H1 (cell line): ENCODE measurements around the gene IL16. TPM values are rescaled to one million over a fixed set of nuclear protein-coding genes. Genes with fewer than 3 reads are reported as not detected.

Experiments
- CTCF ChIA-PET: fragments of 300-600 bp; sonication (Branson Sonifier 250); formaldehyde crosslinking; loops from one replicate; lab custom pipeline; 2021; ENCODE audit not compliant: partially characterized antibody; lab: Charles Lee
- POLR2A ChIA-PET: fragments of 300-600 bp; sonication (Branson Sonifier 250); formaldehyde crosslinking; loops from one replicate; lab custom pipeline; 2021; ENCODE audit warnings: inconsistent platforms; ENCODE audit not compliant: partially characterized antibody; lab: Charles Lee
- DNase-seq, 2 experiments: peaks; one replicate each; pipeline versions ENCODE4 v3.0.0 to v3.0.0-alpha.2; 2010 to 2022; ENCODE audit warnings: low spot score in 2 of 2, low read depth in 1 of 2, mixed read lengths in 1 of 2
- FAIRE-seq: peaks from 2 replicates; lab custom pipeline; 2011; peaks lifted over from hg19 to GRCh38; lab: Jason Lieb, UNC
- H2AFZ ChIP-seq: 2 replicates; pipeline ENCODE4 v1.8.1; 2012; ENCODE audit warnings: low read length, inconsistent platforms
- H2AK5ac ChIP-seq: 2 replicates; pipeline ENCODE4 v1.6.1; 2013; ENCODE audit warnings: low read depth, low read length
- H2BK120ac ChIP-seq: replicated peaks from 2 replicates; pipeline ENCODE3; 2013; ENCODE audit warnings: low read depth, low read length, inconsistent platforms
- H2BK12ac ChIP-seq: 2 replicates; pipeline ENCODE4 v1.6.1; 2013; ENCODE audit warnings: low read depth, low read length
- H2BK15ac ChIP-seq: 2 replicates; pipeline ENCODE4 v1.6.1; 2013; ENCODE audit warnings: low read length
- H2BK20ac ChIP-seq: 2 replicates; pipeline ENCODE4 v1.6.1; 2013; ENCODE audit warnings: low read length
- H2BK5ac ChIP-seq: 2 replicates; pipeline ENCODE4 v1.6.1; 2013; ENCODE audit warnings: low read depth, low read length
- H3K14ac ChIP-seq: 2 replicates; pipeline ENCODE4 v1.6.1; 2013; ENCODE audit warnings: inconsistent platforms; ENCODE audit not compliant: insufficient read length
- H3K18ac ChIP-seq: 2 replicates; pipeline ENCODE4 v1.6.1; 2013; ENCODE audit warnings: low read length; ENCODE audit errors: extremely low read depth
- H3K23ac ChIP-seq: 2 replicates; pipeline ENCODE4 v1.6.1; 2013; ENCODE audit warnings: inconsistent platforms; ENCODE audit not compliant: insufficient read length
- H3K23me2 ChIP-seq: 2 replicates; pipeline ENCODE4 v1.6.1; 2013; ENCODE audit warnings: low read depth, low read length
- H3K27ac ChIP-seq: 2 replicates; pipeline ENCODE4 v1.6.1; 2011; ENCODE audit warnings: low read depth, low read length, inconsistent platforms
- H3K27me3 ChIP-seq, 4 experiments: replicated peaks in 1 of 4; 1 replicate in 1 of 4; 2 replicates in 3 of 4; pipeline versions ENCODE4 v1.6.1 to v1.8.1; 2011 to 2013; ENCODE audit warnings: low read length in 3 of 4, mild to moderate bottlenecking in 3 of 4, inconsistent platforms in 2 of 4, mixed read lengths in 2 of 4, moderate library complexity in 1 of 4; ENCODE audit not compliant: control insufficient read depth in 3 of 4, insufficient read depth in 3 of 4; ENCODE audit errors: extremely low read depth in 1 of 4
- H3K36me3 ChIP-seq, 4 experiments: 2 replicates each; pipeline versions ENCODE4 v1.6.1 to v1.8.1; 2011 to 2013; ENCODE audit warnings: mild to moderate bottlenecking in 4 of 4, low read length in 3 of 4, moderate library complexity in 2 of 4, control low read depth in 1 of 4, inconsistent platforms in 1 of 4; ENCODE audit not compliant: insufficient read depth in 4 of 4, control insufficient read depth in 2 of 4
- H3K4ac ChIP-seq: replicated peaks from 2 replicates; pipeline ENCODE3; 2013; ENCODE audit warnings: low read length, low read depth, mixed read lengths, inconsistent platforms; ENCODE audit not compliant: insufficient read length
- H3K4me1 ChIP-seq, 4 experiments: replicated peaks in 1 of 4; 1 replicate in 1 of 4; 2 replicates in 3 of 4; pipeline versions ENCODE4 v1.6.1 to v1.8.1; 2011 to 2013; ENCODE audit warnings: low read length in 3 of 4, inconsistent platforms in 2 of 4, mixed read lengths in 1 of 4; ENCODE audit not compliant: insufficient read depth in 4 of 4, control insufficient read depth in 3 of 4
- H3K4me2 ChIP-seq, 2 experiments: 2 replicates each; pipeline versions ENCODE4 v1.6.1 to v1.8.1; 2011 to 2013; ENCODE audit warnings: low read depth in 2 of 2, low read length in 2 of 2, control low read depth in 1 of 2, inconsistent platforms in 1 of 2, mild to moderate bottlenecking in 1 of 2; ENCODE audit not compliant: insufficient read depth in 1 of 2
- H3K4me3 ChIP-seq, 4 experiments: fragments of 200-600, 300-600 bp in 1 of 4; sonication (generic), shearing (Covaris generic), sonication (Bioruptor Twin) in 1 of 4; 2 replicates each; pipeline versions ENCODE4 v1.5.1 to v1.8.1; 2011 to 2016; ENCODE audit warnings: low read length in 4 of 4, low read depth in 3 of 4, control low read depth in 2 of 4, inconsistent platforms in 2 of 4, mild to moderate bottlenecking in 2 of 4, mixed read lengths in 1 of 4, moderate library complexity in 1 of 4; ENCODE audit not compliant: insufficient read depth in 2 of 4; ENCODE audit errors: extremely low read depth in 1 of 4
- H3K56ac ChIP-seq: replicated peaks from 2 replicates; pipeline ENCODE3; 2013; ENCODE audit warnings: low read depth, mild to moderate bottlenecking, mixed read lengths, low read length, inconsistent platforms; ENCODE audit not compliant: insufficient read length
- H3K79me1 ChIP-seq: 2 replicates; pipeline ENCODE4 v1.6.1; 2013; ENCODE audit warnings: low read depth, low read length, control low read depth
- H3K79me2 ChIP-seq, 2 experiments: 2 replicates each; pipeline versions ENCODE4 v1.6.1 to v1.8.1; 2012 to 2013; ENCODE audit warnings: low read length in 2 of 2, mild to moderate bottlenecking in 2 of 2, inconsistent platforms in 1 of 2; ENCODE audit not compliant: insufficient read depth in 2 of 2, control insufficient read depth in 1 of 2
- H3K9ac ChIP-seq, 4 experiments: replicated peaks in 1 of 4; 1 replicate in 1 of 4; 2 replicates in 3 of 4; pipeline versions ENCODE4 v1.6.1 to v1.8.1; 2011 to 2013; ENCODE audit warnings: low read depth in 3 of 4, low read length in 3 of 4, control low read depth in 2 of 4, mild to moderate bottlenecking in 2 of 4, moderate library complexity in 2 of 4, inconsistent platforms in 1 of 4; ENCODE audit errors: extremely low read depth in 1 of 4
- H3K9me3 ChIP-seq, 2 experiments: 2 replicates each; pipeline versions ENCODE4 v1.6.1 to v1.8.1; 2012 to 2013; ENCODE audit warnings: mild to moderate bottlenecking in 2 of 2, moderate library complexity in 2 of 2, control low read depth in 1 of 2, inconsistent platforms in 1 of 2, low read depth in 1 of 2, low read length in 1 of 2, mixed read lengths in 1 of 2; ENCODE audit not compliant: insufficient read depth in 2 of 2
- H4K20me1 ChIP-seq, 2 experiments: replicated peaks in 1 of 2; 2 replicates each; pipeline versions ENCODE3 to v1.8.1; 2011 to 2013; ENCODE audit warnings: inconsistent platforms in 2 of 2, low read length in 2 of 2, mild to moderate bottlenecking in 1 of 2; ENCODE audit not compliant: insufficient read depth in 2 of 2, control insufficient read depth in 1 of 2
- H4K5ac ChIP-seq: 2 replicates; pipeline ENCODE4 v1.6.1; 2013; ENCODE audit warnings: low read length, low read depth, mixed read lengths, inconsistent platforms; ENCODE audit not compliant: insufficient read length
- H4K8ac ChIP-seq: 2 replicates; pipeline ENCODE4 v1.8.0; 2013; ENCODE audit warnings: mild to moderate bottlenecking, moderate library complexity, low read length, inconsistent platforms; ENCODE audit not compliant: insufficient read depth; ENCODE audit errors: extremely low read depth
- H4K91ac ChIP-seq: replicated peaks from 2 replicates; pipeline ENCODE3; 2013; ENCODE audit warnings: low read length, mixed read lengths, inconsistent platforms; ENCODE audit not compliant: insufficient read length
- BCL11A ChIP-seq, 2 experiments: IDR thresholded peaks; one replicate each; pipeline ENCODE4 v1.6.1; 2011; ENCODE audit warnings: low read depth in 2 of 2, low read length in 2 of 2, mild to moderate bottlenecking in 2 of 2
- BRCA1 ChIP-seq: IDR thresholded peaks from 2 replicates; pipeline ENCODE4 v1.6.1; 2012; ENCODE audit warnings: low read depth, low read length, improper control_type of control experiment
- CREB1 ChIP-seq: IDR thresholded peaks from 2 replicates; pipeline ENCODE4 v1.6.1; 2012; ENCODE audit warnings: inconsistent platforms
- JUN ChIP-seq: IDR thresholded peaks from 2 replicates; pipeline ENCODE4 v1.6.1; 2011; ENCODE audit warnings: low read depth, mild to moderate bottlenecking, improper control_type of control experiment, low read length
- PHF8 ChIP-seq: fragments of 200-600 bp; sonication (generic); conservative IDR thresholded peaks from 2 replicates; pipeline ENCODE4 v1.7.1; 2012; ENCODE audit warnings: low read depth, mild to moderate bottlenecking, inconsistent platforms, low read length, moderate library complexity
- POLR2AphosphoS5 ChIP-seq: IDR thresholded peaks from 2 replicates; pipeline ENCODE4 v1.6.1; 2011; ENCODE audit warnings: low read depth, low read length
- POU5F1 ChIP-seq: IDR thresholded peaks from 2 replicates; pipeline ENCODE4 v1.6.1; 2011; ENCODE audit warnings: low read depth, mild to moderate bottlenecking, low read length, moderate library complexity
- RNF2 ChIP-seq: fragments of 200-900, 300-1000 bp; sonication (generic); IDR thresholded peaks from 2 replicates; pipeline ENCODE4 v1.7.1; 2016; ENCODE audit warnings: borderline replicate concordance, low read depth, mild to moderate bottlenecking, antibody characterized with exemption, low read length; ENCODE audit not compliant: poor library complexity, severe bottlenecking; ENCODE audit errors: missing control alignments
- SIN3A ChIP-seq, 2 experiments: IDR thresholded peaks in 1 of 2; conservative IDR thresholded peaks in 1 of 2; 2 replicates each; pipeline ENCODE4 v1.6.1; 2011 to 2012; ENCODE audit warnings: low read length in 2 of 2, improper control_type of control experiment in 1 of 2, low read depth in 1 of 2, mild to moderate bottlenecking in 1 of 2
- SIRT6 ChIP-seq: IDR thresholded peaks from one replicate; pipeline ENCODE4 v1.7.1; 2012; ENCODE audit warnings: low read length, inconsistent platforms
- TAF7 ChIP-seq: optimal IDR thresholded peaks from 2 replicates; pipeline ENCODE3; 2011; ENCODE audit warnings: low read depth, mild to moderate bottlenecking, inconsistent platforms, low read length, moderate library complexity, borderline replicate concordance
- WGBS, 2 experiments: shearing (Covaris generic) in 1 of 2; methylation state at CpG; one replicate each; pipeline versions ENCODE4 v1.1.6 to v1.1.7; 2013 to 2015; ENCODE audit warnings: low lambda C conversion rate in 2 of 2, mixed read lengths in 2 of 2, inconsistent platforms in 1 of 2, low coverage in 1 of 2, missing lambda C conversion rate in 1 of 2; ENCODE audit not compliant: insufficient replicate concordance in 2 of 2, insufficient coverage in 1 of 2, insufficient read length in 1 of 2; ENCODE audit errors: extremely low coverage in 1 of 2, missing lambda C conversion rate in 1 of 2; 5-methylcytosine and 5-hydroxymethylcytosine counted together
- polyA plus RNA-seq, 7 experiments: library from polyadenylated mRNA; depleted of rRNA in 3 of 7; stranded (reverse) in 5 of 7; unstranded in 2 of 7; fragments of >200 nt in 5 of 7; fragments of 200-250 nt in 2 of 7; gene quantifications; 1 replicate in 5 of 7; 2 replicates in 1 of 7; 4 replicates in 1 of 7; pipeline versions ENCODE4 v1.2.1 to v1.2.3, GENCODE V29; 2011 to 2013; ENCODE audit warnings: missing spikeins in 2 of 7, mixed read lengths in 2 of 7
- total RNA-seq: library from RNA; stranded (reverse); fragmentation: NEBNext Ultra II Directional; extraction: Animal tissue kit (Norgen Biotek cat#: 25700); gene quantifications from 2 replicates; pipeline ENCODE4 v1.2.1, GENCODE V29; 2021
- TF ChIP-seq, protein P1 (sequence below): IDR thresholded peaks from 2 replicates; pipeline ENCODE4 v1.6.1; 2012; ENCODE audit warnings: low read length, inconsistent platforms

The IL16 gene
- total and polyA plus RNA-seq, 2 of the 8 experiments (the other 6 are each of a cell fraction or from before 2014, with no cell fraction given): 0.03 to 0.09 TPM

DNA sequence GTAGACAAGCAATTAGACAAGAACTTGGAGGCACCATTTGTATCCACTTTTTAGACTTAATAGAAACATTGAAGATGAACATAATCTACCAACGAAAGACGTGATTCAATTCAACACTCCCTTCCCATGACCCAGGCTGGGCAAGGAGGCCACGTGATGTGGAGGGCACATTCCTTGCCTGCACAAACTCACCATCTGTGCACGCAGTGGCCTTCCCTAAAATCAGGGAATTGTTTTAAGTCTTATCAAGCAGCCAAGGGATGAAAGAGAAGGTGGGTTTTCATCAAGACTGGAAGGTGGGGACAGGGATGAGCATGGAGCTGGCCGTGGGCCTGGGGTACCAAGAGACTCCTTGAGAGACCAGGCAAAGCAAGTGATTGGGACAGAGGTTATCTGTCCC lies 113.8 kb downstream of the IL16 start:
- Histone ChIP-seq H3K18ac (no peak overlapping the region), H2BK5ac (no peak overlapping the region), H3K23ac (no peak overlapping the region), H4K5ac (no peak overlapping the region), H3K27me3 (no peaks in the 10 kb centered on the region), H2BK15ac (no peak overlapping the region), H2BK20ac (no peak overlapping the region), H3K56ac (no peak overlapping the region), H2AFZ (no peak overlapping the region), H3K4me2 (no peak overlapping the region), H3K9me3 (no peaks in the 10 kb centered on the region), H3K4ac (no peak overlapping the region), H4K20me1 (no peaks in the 10 kb centered on the region), H2AK5ac (no peak overlapping the region), H4K8ac (no peak overlapping the region), H4K91ac (no peak overlapping the region), H2BK12ac (no peak overlapping the region), H3K9ac (no peak overlapping the region), H3K27ac (no peak overlapping the region), H3K23me2 (no peaks in the 10 kb centered on the region), H3K4me3 (no peak overlapping the region), H3K4me1 (no peaks in the 10 kb centered on the region), H3K79me2 (no peaks in the 10 kb centered on the region), H3K14ac (no peak overlapping the region), H3K79me1 (no peaks in the 10 kb centered on the region), H3K36me3 (peaks cover 0 to 10% (median 7%) of the 10 kb centered on the region in 4 experiments; a peak in 4 of 8 replicates), H2BK120ac (no peak overlapping the region)
- POLR2A ChIA-PET: interaction anchor here (1.7 kb wide), 1 partner anchor 9 kb away, joined by 6 read pairs; no protein-coding TSS in a partner anchor
- CTCF ChIA-PET: interaction anchor here (1.7 to 4.1 kb wide), 2 partner anchors 35 to 44 kb away, joined by 5 to 19 read pairs; no protein-coding TSS in a partner anchor
- 87% methylated on average over 5 of the region's 5 CpGs; no CpG with 5 or more reads in 1 of the 2 experiments for WGBS, 2 experiments
- no peak for DNase-seq
- no peak for FAIRE-seq
- TF ChIP-seq BCL11A (IDR thresholded peaks at IDR 0.05; ENCODE audit: low read depth in 2 of 2, low read length in 2 of 2) (no peak), POU5F1 (no peak), SIRT6 (no peak), JUN (no peak), PHF8 (no peak), CREB1 (no peak), RNF2 (no peak), TAF7 (no peak), BRCA1 (no peak), SIN3A (conservative IDR thresholded peaks at IDR 0.05 in 1 of 2, IDR thresholded peaks at IDR 0.05 in 1 of 2; ENCODE audit: low read depth in 1 of 2, low read length in 2 of 2) (no peak), POLR2AphosphoS5 (no peak)
- TF ChIP-seq, protein P1, sequence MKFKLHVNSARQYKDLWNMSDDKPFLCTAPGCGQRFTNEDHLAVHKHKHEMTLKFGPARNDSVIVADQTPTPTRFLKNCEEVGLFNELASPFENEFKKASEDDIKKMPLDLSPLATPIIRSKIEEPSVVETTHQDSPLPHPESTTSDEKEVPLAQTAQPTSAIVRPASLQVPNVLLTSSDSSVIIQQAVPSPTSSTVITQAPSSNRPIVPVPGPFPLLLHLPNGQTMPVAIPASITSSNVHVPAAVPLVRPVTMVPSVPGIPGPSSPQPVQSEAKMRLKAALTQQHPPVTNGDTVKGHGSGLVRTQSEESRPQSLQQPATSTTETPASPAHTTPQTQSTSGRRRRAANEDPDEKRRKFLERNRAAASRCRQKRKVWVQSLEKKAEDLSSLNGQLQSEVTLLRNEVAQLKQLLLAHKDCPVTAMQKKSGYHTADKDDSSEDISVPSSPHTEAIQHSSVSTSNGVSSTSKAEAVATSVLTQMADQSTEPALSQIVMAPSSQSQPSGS: no peak
